ENCODE data around the gene SS18L1. TPM values are rescaled to one million over a fixed set of nuclear protein-coding genes. Genes with fewer than 3 reads are reported as not detected.
A peak's percentile ranks its signal among the peaks of the same experiment; 100 is the strongest.
"Not testable (repeated sequence)": the region's sequence is repeated elsewhere in the genome, so short reads cannot be mapped to it uniquely, and the experiment has no call there.

SS18L1 gene
- 19.3 and 22.6 TPM in 2 replicates for total RNA-seq
- polyA plus RNA-seq (2012), result 10.5 TPM

DNA sequence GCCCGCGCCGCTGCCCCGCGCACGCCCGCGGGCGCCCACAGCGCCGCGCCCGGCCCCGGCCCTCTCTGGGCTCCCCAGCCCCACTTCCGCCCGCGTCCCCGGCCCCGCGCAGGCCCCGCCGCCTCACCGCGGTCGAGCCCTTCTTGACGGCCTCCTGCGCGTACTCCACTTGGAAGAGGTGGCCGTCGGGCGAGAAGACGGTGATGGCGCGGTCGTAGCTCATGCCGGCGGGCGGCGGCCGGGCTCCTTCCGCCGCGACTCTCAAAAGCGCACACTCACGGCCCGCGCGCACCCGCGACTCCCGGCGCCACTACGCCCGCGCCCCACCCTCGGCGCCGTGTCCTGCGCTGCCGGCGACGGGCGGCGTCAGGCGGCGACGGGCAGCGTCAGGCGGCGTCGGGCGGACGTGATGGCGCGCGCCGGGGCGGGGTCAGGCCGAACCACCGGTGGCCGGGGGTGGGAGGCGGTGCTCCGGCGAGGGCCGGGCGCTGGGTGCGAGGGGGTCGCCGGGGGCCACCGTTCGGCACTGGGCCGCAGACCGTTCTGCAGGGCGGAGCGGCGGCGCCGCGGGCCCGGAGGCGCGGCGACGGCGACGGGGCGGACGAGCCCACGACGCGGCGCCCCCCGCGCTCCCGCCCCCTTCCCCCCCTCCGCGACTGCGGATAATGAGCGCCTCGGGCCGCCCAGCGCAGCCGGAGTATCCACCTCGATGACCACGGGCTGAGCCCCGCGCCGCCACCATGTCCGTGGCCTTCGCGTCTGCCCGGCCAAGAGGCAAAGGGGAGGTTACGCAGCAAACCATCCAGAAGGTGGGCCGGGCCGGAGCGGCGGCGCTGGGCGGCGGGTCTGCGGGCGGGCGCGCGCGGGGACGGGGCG is at the start of gene SS18L1, which contains the start of gene PSMA7:
Gene SS18L1, plus strand, starts transcription at position 689 of the 876 bp plus-strand sequence. Its CDS starts 52 bp downstream, at position 741.
Gene PSMA7, minus strand, starts transcription at position 314 of the 876 bp plus-strand sequence. Its CDS starts 91 bp downstream, at position 223.
- peak; percentile 91 for DNase-seq (ENCODE audit: low read depth)

GRCh38 chr20:62096421-62097380 is 46.9 kb upstream of the SS18L1 start:
- DNase-seq (ENCODE audit: low read depth), result no peak

GRCh38 chr20:62097881-62098407 is 45.6 kb upstream of the SS18L1 start:
- DNase-seq (ENCODE audit: low read depth), result no peak

- no peak for DNase-seq (ENCODE audit: low read depth)
These were observed 42.5 kb upstream of the SS18L1 start for GRCh38 chr20:62101078-62101477.

- DNase-seq (ENCODE audit: low read depth), result no peak
These were observed 39.9 kb upstream of the SS18L1 start for GRCh38 chr20:62103508-62104233.

DNA sequence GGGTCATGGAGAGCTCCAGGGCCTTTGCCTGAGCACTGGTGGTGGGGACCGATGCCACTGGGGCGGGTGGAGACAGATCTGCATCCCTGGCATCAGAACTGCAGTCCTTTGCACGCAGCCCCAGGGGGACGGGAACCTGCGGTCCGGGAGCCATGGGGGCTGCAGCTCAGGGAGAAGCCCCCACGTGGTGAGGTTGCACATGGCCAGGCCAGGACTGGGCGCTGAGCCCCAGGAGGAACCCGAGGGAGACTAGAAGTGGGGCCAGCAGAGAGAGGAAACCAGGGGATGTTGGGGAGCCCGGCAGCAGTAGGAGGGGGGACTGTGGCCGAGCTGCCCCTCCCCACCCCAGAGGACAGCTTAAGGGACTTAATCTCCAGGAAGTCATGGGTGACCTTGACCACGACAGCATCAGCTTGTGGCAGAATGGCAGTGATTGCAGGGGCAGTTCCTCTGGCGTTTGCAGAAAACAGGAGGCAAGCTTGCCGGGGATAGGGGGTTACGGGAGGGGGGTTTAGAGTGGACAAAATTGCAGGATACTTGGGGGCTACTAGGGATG is 39.3 kb upstream of the SS18L1 start:
- no peak for DNase-seq (ENCODE audit: low read depth)

DNA sequence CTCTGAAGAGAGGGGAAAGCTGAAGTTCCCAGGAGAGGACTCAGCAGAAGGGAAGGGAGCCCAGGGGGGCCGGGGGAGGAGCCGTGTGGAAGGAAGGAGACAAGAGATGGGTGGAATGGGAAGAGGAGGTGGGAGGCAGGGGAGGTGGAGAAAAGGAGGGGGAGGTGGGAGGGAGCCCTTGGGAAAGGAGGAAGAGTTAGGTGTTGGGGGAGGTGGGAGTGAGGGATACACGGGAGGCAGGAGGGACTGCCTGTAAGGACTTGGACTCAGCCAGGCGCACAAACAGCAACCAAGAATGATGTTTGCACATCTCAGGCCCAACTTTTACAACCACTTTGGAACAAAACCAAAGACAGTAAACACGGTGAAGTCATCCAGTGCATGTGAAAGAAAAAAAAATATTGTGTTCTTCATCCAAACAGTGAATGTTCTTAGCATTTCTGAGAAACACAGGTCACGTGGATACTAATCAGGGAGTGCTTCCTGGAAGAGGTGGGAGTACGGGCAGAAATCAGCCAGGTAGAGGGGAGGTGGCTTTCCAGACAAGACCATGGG is 38.7 kb upstream of the SS18L1 start:
- no peak for DNase-seq (ENCODE audit: low read depth)

GRCh38 chr20:62105592-62105991 is 38.0 kb upstream of the SS18L1 start:
- no peak for DNase-seq (ENCODE audit: low read depth)

- no peak for DNase-seq (ENCODE audit: low read depth)
These were observed 32.4 kb upstream of the SS18L1 start for GRCh38 chr20:62111148-62111547.

- no peak for DNase-seq (ENCODE audit: low read depth)
These were observed 31.2 kb upstream of the SS18L1 start for GRCh38 chr20:62112368-62112767.

DNA sequence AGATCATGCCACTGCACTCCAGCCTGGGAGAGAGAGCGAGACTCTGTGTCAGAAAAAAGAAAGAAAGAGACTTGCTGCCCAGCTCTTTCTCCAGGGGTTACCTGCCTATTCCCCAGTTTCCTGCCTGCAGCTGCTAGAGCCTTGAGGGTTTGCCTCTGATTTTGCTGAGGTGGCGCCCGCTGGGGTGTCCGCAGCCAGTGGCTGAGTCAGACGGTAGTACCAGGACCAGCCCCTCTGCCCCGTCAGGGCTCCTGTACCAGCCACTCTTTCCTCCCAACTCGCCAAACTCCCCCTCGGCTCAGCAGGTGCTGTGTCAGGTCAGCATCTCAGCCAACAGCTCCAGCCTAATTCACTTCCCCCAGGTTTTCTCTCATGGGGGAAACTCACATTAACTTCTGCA is 28.7 kb upstream of the SS18L1 start:
- no peak for DNase-seq (ENCODE audit: low read depth)

DNA sequence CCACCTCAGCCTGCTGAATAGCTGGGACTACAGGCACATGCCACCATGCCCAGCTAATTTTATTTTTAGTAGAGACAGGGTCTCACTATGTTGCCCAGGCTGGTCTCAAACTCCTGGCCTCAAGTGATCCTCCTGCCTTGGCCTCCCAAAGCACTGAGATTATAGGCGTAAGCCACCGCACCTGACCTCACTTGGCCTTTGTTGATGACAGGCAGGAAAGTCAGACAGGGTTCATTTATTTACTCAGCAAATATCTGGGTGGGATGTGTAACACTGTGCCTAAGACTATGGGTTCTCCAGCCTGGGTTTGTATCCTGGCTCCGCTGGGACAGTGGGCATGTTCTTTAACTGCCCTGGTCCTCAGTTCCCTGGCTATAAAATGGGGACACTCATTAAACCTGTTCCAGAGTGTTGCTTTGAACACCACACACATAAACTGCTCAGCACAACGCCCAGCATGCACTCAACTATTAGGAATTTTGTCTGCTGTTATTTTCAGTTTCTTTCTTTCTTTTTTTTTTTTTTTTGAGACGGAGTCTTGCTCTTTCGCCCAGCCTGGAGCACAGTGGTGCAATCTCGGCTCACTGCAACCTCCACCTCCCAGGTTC is 27.7 kb upstream of the SS18L1 start:
- DNase-seq (ENCODE audit: low read depth), result not testable (repeated sequence)

DNA sequence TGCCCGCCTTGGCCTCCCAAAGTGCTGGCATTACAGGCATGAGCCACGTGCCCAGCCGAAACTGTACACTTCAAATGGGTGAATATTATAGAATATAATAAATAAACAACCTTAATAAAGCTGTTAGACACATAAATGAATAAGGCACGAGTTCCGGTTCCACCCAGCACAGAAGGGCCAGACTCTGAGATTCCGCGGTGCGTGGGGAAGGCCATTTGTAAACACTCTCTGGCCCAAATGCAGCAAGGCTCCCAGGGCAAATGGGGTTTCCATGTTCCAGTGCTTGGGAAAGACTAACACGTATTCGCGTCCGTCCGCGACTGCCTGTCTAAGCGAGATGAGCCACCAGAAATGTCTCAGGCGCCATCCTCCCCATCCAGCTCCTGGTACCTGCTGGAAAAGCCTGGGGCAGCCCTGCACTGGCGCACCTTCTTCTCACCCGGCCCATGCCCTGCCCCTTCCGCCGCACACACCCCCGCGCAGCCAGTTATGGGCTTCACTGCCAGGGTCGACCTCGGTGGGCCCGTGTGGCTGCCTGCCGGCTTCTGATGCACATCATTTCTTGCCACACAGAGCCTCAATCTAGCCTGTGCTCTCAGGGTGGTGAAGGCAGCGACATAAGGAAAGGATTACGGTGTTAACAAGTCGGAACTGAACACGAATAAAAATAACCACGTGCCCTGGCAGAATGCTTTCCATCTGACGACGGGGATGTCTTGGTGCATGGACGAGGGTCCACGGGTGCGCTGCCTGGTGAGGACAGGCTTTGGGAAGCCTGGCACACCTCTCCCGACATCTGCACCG is 26.8 kb upstream of the SS18L1 start:
- DNase-seq (ENCODE audit: low read depth), result no peak

DNA sequence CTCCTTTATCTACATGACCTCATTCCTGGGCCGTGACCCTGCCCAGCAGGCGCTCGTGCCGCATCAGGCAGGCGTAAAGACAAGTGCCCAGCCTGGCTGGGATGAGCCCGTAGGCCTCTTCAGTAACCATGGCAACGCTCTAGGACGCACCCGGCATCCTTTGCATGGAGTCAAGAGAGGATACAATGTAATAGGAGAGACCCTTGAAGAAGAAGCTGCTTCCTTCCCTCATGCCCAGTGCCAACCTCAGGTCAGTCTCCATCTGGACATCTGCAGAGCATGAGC is 26.3 kb upstream of the SS18L1 start:
- DNase-seq (ENCODE audit: low read depth), result no peak

- DNase-seq (ENCODE audit: low read depth), result no peak
These were observed 25.9 kb upstream of the SS18L1 start for GRCh38 chr20:62117658-62118057.

DNA sequence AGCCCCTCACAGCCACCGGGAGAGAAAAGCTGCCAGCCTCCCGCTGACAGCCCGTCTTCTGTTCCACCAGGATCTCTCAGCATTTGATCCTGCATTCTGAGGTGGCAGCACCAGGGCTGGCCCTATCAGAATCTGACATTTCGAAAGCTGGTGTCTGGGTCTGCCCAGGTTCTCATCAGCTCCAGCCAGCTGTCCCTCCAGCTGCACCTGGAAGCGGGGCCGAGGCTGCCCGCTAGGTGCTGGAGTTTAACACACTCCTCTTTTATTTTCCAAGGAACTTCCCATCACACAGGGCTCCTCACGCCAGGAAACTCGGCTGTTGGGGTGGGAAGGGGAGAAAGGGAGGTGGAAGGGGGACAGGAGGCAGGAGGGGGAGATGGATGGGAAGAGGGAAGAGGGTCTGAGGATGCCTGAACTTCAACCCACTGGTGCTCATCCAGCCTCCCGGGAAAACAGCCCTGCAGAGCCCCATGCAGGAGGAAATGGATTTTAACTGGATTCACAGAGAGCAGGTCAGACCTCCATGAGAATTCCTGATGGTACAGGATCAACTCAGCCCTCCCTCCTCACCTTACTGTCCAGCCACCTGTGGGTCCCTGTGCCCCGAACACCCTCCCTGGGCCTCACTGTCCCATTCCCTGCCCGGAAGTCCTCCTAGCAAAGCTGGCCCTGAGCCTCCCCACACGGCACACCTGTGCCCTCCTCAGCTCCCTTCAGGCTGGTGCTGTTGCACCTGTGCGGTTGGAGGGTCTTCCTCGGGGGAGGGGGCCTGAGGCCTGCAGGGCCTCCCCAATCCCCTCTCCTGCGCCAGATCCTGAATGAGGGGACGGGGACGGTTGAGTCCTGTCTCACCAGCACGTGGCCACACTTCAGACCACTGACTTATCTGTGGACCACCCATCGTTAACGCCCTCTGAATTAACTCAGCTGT is 25.2 kb upstream of the SS18L1 start:
- DNase-seq (ENCODE audit: low read depth), result no peak

DNA sequence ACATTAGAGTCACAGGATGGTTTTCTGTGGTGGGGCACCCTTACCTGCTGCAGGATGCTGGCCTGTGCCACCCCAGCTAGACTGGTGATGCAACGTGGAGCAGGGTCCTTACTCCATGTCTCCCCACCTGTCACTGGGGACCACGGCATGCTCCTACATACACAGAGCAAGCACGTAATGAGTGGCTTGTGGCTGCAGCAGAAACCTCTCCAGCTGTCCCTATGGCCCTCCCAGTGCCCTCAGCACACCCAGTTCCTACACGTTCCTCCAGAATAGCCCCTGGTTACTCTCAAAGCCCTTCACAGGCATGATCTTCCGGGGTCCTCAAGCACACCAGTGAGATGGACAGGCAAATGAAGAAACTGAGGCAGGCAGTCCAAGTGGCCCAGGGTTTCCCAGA is 24.5 kb upstream of the SS18L1 start:
- peak; percentile 92 for DNase-seq (ENCODE audit: low read depth)

Measured in myocyte (in vitro differentiated cells).